ENCODE results near the gene ASTN2.
A peak's percentile ranks its signal among the peaks of the same experiment; 100 is the strongest.

ASTN2 gene

GRCh38 chr9:116589392-116590354 is 825.2 kb downstream of the ASTN2 start:
- DNase-seq = no peak

GRCh38 chr9:116587919-116588318 is 826.9 kb downstream of the ASTN2 start:
- no peak for DNase-seq

- DNase-seq = no peak
Observed at GRCh38 chr9:116585896-116586295, 829.0 kb downstream of the ASTN2 start.

GRCh38 chr9:116585204-116585603 is 829.7 kb downstream of the ASTN2 start:
- DNase-seq = no peak

- no peak for DNase-seq
Observed at GRCh38 chr9:116580853-116581252, 834.0 kb downstream of the ASTN2 start.

GRCh38 chr9:116576386-116576785 is 838.5 kb downstream of the ASTN2 start:
- no peak for DNase-seq

- no peak for DNase-seq
Observed at GRCh38 chr9:116574027-116574679, 840.7 kb downstream of the ASTN2 start.

- DNase-seq = peak in 1 of 2 experiments; percentile 34
Observed at GRCh38 chr9:116572095-116572748, 842.6 kb downstream of the ASTN2 start.

GRCh38 chr9:116569111-116569510 is 845.7 kb downstream of the ASTN2 start:
- no peak for DNase-seq

GRCh38 chr9:116566677-116567488 is 848.0 kb downstream of the ASTN2 start:
- no peak for DNase-seq

- no peak for DNase-seq
Observed at GRCh38 chr9:116565986-116566385, 848.9 kb downstream of the ASTN2 start.

GRCh38 chr9:116564266-116564793 is 850.5 kb downstream of the ASTN2 start:
- no peak for DNase-seq

GRCh38 chr9:116558818-116559540 is 855.9 kb downstream of the ASTN2 start:
- no peak for DNase-seq

GRCh38 chr9:116558035-116558434 is 856.8 kb downstream of the ASTN2 start:
- no peak for DNase-seq

- no peak for DNase-seq
Observed at GRCh38 chr9:116555556-116556155, 859.2 kb downstream of the ASTN2 start.

GRCh38 chr9:116555119-116555518 is 859.7 kb downstream of the ASTN2 start:
- DNase-seq = no peak

GRCh38 chr9:116550696-116551436 is 864.0 kb downstream of the ASTN2 start:
- DNase-seq = no peak

- no peak for DNase-seq
Observed at GRCh38 chr9:116549786-116550660, 864.8 kb downstream of the ASTN2 start.

GRCh38 chr9:116549061-116549664 is 865.7 kb downstream of the ASTN2 start:
- DNase-seq = peak in 1 of 2 experiments; percentile 49

All from SW 1271 (cell line).